VCaP (cell line): ENCODE measurements around the gene MOCOS.

Experiments
- H3K27ac ChIP-seq: fragments of 450-650 bp; 2 replicates; pipeline ENCODE4 v1.5.1; 2017
- CTCF ChIP-seq: fragments of 450-650 bp; conservative IDR thresholded peaks from 2 replicates; pipeline ENCODE4 v1.5.1; 2017; ENCODE audit warnings: mild to moderate bottlenecking, moderate library complexity

The MOCOS gene

GRCh38 chr18:36179562-36180355 lies 7.5 kb upstream of the MOCOS start:
- peak overlapping the region; percentile 20; the same call in 1 of the 2 replicates for H3K27ac ChIP-seq
- no peak for TF ChIP-seq CTCF

GRCh38 chr18:36181441-36181840 lies 5.9 kb upstream of the MOCOS start:
- TF ChIP-seq CTCF = no peak
- H3K27ac ChIP-seq = no peak overlapping the region

GRCh38 chr18:36181898-36182506 lies 5.3 kb upstream of the MOCOS start:
- no peak for TF ChIP-seq CTCF
- no peak overlapping the region for H3K27ac ChIP-seq

GRCh38 chr18:36183033-36183432 lies 4.3 kb upstream of the MOCOS start:
- no peak for TF ChIP-seq CTCF
- no peak overlapping the region for H3K27ac ChIP-seq

GRCh38 chr18:36183987-36184386 lies 3.3 kb upstream of the MOCOS start:
- no peak for TF ChIP-seq CTCF
- no peak overlapping the region for H3K27ac ChIP-seq

- TF ChIP-seq CTCF = no peak
- H3K27ac ChIP-seq = no peak overlapping the region
These were observed 2.1 kb upstream of the MOCOS start for GRCh38 chr18:36185157-36185556.

- no peak for TF ChIP-seq CTCF
- peak overlapping the region; percentile 67; the same call in 1 of the 2 replicates for H3K27ac ChIP-seq
These were observed 1.3 kb upstream of the MOCOS start for GRCh38 chr18:36185901-36186460.
